ENCODE data around the gene OMA1. TPM values are rescaled to one million over a fixed set of nuclear protein-coding genes. Genes with fewer than 3 reads are reported as not detected.

OMA1 gene
- total RNA-seq, 2 donors from 2014 or later: 23.8 to 26.2 TPM

DNA sequence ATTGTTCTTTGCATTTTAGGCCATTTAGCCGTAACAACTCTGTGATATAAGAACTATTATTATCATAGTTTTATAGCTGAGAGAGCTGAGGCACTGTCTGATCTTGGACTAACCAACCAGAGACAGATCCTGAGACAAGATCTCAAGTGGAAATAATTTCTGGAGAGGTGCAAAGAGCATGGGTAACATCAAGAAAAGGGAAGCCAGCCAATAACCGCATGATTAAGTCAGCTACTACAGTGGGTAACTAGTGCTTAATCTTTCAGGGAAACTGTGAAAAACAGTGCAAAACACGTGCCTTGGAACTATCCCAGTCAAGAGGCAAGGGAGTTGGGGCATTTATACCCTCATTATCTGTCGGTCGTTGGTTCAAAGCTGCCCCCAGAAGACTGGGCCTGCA, 105.8 kb downstream of the OMA1 start:
- intact Hi-C loops (cut with DNase I, micrococcal nuclease): no loop called here
- no peak for ATAC-seq
- no peak for DNase-seq

DNA sequence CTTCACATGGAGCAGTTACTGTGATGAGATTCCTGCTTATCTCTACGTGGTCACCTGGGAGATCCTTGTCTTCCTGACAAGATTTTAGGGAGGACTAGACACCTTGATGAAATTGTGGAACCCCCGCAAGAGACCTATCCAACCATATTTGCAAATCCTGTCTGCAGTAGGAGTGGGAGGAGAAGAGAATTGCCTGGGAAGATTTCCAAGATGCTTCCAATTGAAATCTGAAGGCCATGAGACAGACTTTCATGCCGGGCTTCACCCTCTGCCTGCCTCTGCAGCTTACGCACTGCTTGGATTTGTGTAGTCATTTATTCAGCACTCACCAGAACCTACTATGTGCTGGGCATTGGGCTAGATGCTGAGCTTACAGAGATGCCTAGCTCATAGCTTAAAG, 106.6 kb downstream of the OMA1 start:
- ATAC-seq (no peak), DNase-seq (no peak)

DNA sequence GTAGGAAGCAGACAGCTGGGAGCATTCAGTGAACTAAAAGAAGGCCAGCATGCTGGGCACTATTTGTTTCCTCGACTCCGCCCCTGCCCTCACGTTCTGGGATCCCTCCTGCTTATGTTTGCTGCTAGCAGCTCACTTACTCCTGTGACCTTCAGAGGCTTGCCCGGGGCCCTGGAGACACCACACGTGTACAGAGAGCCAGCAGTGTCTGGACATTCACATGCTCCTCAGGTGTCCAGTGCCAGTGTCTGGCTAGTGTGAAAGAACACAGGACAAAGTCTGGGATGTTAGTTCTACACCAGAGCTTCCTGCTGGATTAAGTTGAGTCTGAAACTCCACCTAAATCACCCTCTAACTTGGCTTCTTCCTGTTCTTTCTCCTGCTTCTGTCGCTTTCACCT, 108.1 kb downstream of the OMA1 start:
- DNase-seq (no peak), ATAC-seq (no peak)
- intact Hi-C loops (cut with DNase I, micrococcal nuclease): no loop called here

More for the DNA sequence above, 106.6 kb downstream of the OMA1 start:
- intact Hi-C loops (cut with DNase I, micrococcal nuclease): no loop called here

DNA sequence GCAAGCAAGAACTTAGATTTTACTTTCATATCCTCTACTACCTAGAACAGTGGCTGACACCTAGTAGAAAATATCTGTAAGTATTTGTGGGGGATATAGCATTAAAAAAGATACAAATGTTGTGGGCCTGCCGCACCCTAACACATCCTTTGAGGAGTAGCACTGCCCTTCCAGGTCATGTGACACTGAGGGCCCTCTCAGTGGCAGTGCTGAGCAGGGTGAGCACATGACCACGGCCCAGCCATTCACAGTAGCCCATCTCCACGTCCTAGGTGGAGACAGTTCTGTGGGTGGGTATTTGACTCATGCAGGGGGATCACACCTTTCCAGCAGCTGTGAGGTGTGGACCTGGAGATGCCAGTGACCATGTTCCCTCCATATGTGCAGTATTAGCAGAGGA, 108.9 kb downstream of the OMA1 start:
- DNase-seq (no peak), ATAC-seq (no peak)
- intact Hi-C loops (cut with DNase I, micrococcal nuclease): no loop called here

DNA sequence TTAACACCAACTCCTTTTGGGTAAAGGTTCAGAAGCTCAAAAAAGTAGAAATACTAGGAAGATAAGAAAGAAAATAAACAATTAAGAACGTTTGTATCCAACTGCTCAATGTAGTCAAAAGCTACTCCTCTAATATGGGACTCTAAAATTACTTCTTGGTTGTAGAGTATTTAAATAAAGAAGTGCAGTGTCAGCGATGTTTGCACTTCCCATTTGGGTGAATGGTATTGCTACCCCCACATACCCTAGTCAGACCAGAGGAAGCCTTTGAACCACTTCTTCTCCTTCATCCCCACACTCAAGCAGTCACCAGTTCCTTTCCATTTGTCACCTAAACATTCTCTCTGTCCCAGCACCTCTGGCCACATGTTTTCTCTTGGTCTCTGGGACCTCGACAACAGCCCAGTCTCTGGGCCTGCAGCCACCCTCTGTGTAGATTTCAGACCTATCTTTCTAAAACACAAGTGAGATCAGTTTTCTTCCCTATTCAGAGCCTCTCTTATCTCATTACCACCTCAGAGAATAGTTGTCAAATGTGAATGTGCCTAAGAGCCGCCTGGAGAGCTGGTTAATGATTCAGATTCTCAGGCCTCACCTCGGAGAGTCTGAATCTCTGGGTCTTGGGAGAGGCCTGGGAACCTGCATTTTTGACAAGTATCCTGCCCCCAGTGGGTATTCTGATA, 109.8 kb downstream of the OMA1 start:
- intact Hi-C loops (cut with DNase I, micrococcal nuclease): no loop called here
- ATAC-seq (no peak), DNase-seq (no peak)

DNA sequence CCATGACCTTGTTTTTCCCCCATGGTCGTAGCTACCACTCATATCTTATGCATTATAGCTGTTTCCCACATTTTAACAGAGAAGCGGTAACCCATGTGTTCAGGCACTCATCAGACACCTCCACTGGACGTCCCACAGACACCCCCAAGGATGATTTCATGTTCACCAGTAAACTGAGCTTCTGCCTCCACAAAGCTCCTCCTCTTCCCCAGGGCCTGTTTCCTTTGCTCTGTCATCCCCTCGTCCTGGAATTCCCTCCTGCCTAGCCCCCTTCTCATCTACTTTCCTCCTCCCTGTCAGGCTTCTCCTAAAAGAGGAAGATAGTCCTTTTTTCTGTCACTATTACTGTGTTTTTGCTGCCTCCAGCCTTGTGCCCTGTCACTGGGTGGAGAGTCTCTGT, 111.2 kb downstream of the OMA1 start:
- no peak for ATAC-seq
- DNase-seq: no peak
- intact Hi-C loops (cut with DNase I, micrococcal nuclease): no loop called here

DNA sequence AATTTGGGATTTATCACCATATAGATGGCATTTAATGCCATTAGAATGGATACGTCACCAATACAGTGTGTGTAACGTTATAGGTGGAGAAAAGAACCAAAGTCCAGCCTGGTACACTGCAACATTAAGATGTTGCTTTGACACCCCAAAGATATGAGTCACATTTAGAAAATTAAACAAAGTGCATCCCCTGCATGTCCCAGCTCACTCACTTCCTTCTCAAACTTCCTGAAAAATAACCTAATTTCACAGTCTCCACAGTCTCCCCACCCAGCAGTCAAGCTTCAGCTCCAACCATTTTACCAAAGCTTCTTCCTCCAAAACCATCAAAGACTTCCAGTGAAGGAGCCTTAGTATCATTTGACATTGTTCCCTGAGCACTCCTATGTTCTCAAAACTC, 111.9 kb downstream of the OMA1 start:
- no peak for ATAC-seq
- DNase-seq: no peak
- intact Hi-C loops (cut with DNase I, micrococcal nuclease): no loop called here

DNA sequence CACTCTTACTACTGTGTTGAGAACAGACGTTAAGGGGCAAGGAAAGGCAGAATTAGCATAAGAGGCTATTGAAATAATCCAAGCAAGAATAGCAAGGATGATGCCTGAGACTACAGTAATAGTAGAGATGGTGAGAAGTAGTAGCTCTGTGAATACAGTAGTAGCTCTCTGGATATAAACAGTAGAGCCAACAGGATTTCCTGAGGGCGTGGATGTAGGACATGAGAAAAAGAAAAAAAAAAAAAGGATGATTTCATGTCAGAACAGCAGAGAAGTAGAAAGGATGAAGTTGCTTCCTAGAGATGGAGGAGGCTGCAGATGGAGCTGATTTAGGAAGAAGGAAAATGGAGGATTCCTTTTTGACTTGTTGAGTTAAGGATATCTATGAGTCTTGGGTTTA, 112.3 kb downstream of the OMA1 start:
- intact Hi-C loops (cut with DNase I, micrococcal nuclease): no loop called here
- DNase-seq (no peak), ATAC-seq (no peak)

DNA sequence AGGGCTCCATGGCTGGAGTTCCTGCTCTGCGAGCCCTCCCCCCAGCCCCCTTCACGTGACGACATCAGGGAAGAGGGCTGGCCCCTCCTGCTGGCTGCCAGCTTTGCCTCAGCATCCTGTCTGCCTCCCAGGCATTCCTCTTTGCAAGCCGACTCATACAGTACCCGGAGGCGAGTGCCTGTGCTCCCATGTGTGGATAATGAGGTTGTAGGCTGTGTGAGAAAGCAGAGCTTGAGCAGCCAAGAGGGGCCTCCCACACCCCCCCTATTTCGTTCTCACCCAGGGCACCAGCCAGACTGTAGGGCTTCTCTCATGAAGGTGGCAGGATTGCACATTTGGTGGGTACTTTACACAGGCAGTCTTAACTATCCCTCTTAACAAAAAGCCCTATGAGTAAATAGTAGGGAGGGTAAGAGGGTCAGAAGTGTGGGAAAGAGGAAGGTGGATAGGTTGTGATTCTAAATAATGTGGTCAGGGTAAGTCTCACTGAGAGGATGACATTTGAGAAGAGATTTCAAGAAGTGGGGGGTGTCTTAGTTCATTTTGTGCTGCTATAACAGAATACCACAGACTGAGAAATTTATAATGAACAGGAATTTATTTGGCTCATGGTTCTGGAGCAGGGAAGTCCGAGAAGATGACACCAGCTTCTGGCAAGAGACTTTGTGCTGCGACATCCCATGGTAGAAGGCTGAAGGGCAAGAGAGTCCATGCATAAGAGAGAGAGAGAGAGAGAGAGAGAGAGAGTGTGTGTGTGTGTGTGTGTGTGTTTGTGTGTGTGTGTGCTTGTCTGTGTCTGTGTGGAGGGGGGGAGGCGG, 113.5 kb downstream of the OMA1 start:
- ATAC-seq (no peak), DNase-seq (no peak)
- intact Hi-C loops (cut with DNase I, micrococcal nuclease): no loop called here

DNA sequence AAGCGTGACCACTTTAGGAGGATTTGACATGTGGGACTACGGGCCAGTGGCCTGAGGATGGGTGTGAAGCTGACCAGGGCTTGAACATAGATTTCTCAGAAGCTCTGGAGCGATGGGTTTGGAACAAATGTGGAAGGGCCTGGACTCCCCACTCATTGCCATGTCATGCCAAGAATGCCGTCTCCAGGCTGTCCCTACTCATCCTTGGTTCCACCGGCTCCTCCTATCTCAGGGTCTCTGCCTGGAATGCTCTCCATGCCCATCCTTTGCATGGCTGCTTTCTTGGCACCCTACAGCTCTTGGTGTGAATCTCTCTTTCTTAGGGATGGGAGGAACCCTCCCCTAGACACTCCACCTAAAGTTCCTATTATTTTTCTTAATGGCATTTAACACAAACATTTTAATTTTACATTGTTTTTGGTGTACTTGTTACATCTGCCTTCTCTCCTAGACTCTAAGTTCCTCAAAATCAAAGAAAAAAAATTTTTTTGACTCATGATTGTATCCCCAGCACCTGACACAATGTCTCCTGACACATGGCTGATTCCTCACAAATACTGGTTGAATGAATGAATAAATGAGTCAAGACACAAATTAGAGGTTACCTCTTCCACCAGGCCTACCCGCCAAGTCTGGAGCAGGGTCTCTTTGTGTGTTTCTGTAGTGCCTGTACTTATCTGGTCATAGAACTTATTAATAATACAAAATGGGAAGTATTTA, 114.5 kb downstream of the OMA1 start:
- intact Hi-C loops (cut with DNase I, micrococcal nuclease): no loop called here
- no peak for ATAC-seq
- no peak for DNase-seq

Other genes starting within 250 kb of the OMA1 start
- under 1 TPM; 0.37 to 0.42 TPM for gene TACSTD2, start 30.5 kb upstream of the OMA1 start, total RNA-seq
- 10 to 100 TPM; 40.3 to 52.5 TPM for gene MYSM1, start 153.3 kb upstream of the OMA1 start, total RNA-seq
- 100 to 1,000 TPM; 184 to 199 TPM for gene JUN, start 237.3 kb upstream of the OMA1 start, total RNA-seq